Activated T-cell treated with anti-CD3 and anti-CD28 coated beads for 24 hours (primary cell): ENCODE data around the gene ANXA8L1.
"Not testable (repeated sequence)": the region's sequence is repeated elsewhere in the genome, so short reads cannot be mapped to it uniquely, and the experiment has no call there.

Experiments used
- DNase-seq: peaks from one replicate; pipeline ENCODE4 v3.0.0-alpha.2; 2020; ENCODE audit warnings: low read depth

Gene ANXA8L1

GRCh38 chr10:46397767-46398166 lies 22.2 kb downstream of the ANXA8L1 start:
- not testable (repeated sequence) for DNase-seq

- DNase-seq = not testable (repeated sequence)
These were observed 22.8 kb downstream of the ANXA8L1 start for GRCh38 chr10:46398212-46398886.

GRCh38 chr10:46409556-46409955 lies 34.0 kb downstream of the ANXA8L1 start:
- not testable (repeated sequence) for DNase-seq

- not testable (repeated sequence) for DNase-seq
These were observed 35.5 kb downstream of the ANXA8L1 start for GRCh38 chr10:46411123-46411522.

GRCh38 chr10:46412665-46413064 lies 37.1 kb downstream of the ANXA8L1 start:
- DNase-seq = not testable (repeated sequence)

GRCh38 chr10:46415291-46415690 lies 39.7 kb downstream of the ANXA8L1 start:
- not testable (repeated sequence) for DNase-seq

- DNase-seq = not testable (repeated sequence)
These were observed 42.7 kb downstream of the ANXA8L1 start for GRCh38 chr10:46418283-46418682.

GRCh38 chr10:46419570-46420379 lies 44.2 kb downstream of the ANXA8L1 start:
- DNase-seq = not testable (repeated sequence)

GRCh38 chr10:46423550-46423949 lies 48.0 kb downstream of the ANXA8L1 start:
- DNase-seq = not testable (repeated sequence)

GRCh38 chr10:46440942-46441341 lies 65.4 kb downstream of the ANXA8L1 start:
- not testable (repeated sequence) for DNase-seq
